CD4-positive, alpha-beta T cell treated with Interleukin-21 for 1 hour (primary cell): ENCODE measurements around the gene MCM9.
A peak's percentile ranks its signal among the peaks of the same experiment; 100 is the strongest.
"Not testable (repeated sequence)": the region's sequence is repeated elsewhere in the genome, so short reads cannot be mapped to it uniquely, and the experiment has no call there.

Source experiments
- DNase-seq: peaks from one replicate; pipeline ENCODE4 v3.0.0-alpha.2; 2020

Gene MCM9

GRCh38 chr6:118892355-118892991, 42.5 kb downstream of the MCM9 start:
- DNase-seq = peak; percentile 38

DNA sequence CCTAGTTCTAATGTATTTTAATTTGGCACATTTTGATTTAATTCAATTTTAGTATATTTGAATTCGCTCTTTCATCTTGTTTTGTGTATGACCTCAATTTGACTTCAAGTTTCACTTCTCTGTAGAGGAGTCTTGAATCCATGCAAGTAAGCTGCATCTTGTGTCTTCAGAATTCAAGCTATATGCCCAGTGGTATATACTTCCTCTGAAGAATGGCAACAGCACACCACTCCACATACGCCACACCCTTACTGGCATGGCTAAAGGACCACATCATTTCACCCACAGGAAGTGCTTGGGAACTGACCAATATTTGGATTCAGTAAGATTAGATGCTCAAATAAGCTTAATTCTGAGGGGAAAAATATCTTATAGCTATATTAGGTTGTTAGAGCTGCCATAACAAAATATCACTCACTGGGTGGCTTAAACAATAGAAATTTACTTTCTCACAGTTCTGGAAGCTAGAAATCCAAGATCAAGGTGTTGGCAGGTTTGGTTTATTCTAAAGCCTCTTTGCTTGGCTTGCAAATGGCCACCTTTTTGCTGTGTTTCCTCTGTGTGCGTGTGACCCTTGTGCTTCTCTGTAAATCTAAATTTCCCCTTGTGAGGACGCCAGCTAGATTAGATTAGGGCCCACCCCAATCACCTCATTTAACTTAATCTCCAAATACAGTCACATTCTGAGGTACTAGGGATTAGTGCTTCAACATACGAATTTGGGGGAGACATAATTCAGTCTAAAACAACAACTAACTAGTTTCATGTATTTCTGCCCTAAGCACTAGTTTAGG, 43.8 kb downstream of the MCM9 start:
- DNase-seq = peak; percentile 27

- peak; percentile 19 for DNase-seq
Observed at GRCh38 chr6:118889163-118889562, 45.8 kb downstream of the MCM9 start.

DNA sequence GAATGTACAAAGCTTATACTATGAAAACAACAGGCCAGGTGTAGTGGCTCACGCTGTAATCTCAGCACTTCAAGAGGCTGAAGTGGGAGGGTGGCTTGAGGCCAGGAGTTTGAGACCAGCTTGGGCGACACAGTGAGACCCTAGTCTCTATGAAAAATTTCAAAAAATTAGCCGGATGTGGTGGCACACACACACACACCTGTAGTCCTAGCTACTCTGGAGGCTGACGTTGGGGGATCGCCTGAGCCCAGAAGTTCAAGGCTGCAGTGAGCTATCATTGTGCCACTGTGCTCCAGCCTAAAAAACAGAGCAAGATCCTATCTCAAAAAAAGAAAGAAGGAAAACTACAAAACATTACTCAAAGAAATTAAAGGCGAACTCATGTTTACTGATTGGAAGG, 48.3 kb downstream of the MCM9 start:
- no peak for DNase-seq

- DNase-seq = no peak
Observed at GRCh38 chr6:118882314-118882905, 52.5 kb downstream of the MCM9 start.

DNA sequence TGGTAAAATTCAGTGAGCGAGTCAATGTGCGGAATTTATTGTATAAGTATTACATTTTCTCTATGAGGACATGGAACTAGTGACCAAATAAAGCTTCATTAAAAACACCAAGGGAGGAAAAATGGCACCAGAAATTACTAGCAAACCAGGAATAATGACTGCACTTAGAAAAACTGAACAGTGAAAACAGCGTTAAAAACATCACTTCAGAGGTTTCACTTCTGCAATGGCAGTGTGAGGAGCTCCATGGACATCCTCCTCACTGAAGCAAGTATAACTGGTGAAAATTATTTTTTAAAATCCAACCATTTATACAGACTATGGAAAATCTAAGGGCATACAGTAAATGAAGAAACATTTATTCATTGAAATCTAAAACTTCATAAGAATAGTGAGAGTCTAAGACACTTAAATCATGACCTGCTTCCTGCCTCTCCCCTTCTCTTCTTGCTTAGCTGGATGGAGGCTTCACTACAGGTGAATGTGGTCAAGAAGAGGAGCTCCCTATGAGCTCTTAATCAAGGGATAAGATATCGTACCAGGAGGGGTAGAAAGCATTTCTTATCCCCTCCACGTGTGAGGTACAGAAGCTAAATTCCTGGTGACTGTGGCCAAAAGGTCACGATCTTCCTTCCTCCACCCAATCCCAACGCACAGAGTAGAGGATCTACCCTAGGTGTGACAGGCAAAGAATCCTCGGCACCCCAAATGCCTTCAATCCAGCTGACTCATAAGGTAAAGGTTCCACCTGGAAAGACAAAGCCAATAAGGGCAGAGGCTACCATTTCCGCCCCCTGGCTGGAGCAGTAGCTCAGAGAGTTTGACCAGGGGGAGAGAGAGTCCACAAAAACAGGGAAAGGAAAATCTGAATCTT, 53.3 kb downstream of the MCM9 start:
- DNase-seq = no peak

DNA sequence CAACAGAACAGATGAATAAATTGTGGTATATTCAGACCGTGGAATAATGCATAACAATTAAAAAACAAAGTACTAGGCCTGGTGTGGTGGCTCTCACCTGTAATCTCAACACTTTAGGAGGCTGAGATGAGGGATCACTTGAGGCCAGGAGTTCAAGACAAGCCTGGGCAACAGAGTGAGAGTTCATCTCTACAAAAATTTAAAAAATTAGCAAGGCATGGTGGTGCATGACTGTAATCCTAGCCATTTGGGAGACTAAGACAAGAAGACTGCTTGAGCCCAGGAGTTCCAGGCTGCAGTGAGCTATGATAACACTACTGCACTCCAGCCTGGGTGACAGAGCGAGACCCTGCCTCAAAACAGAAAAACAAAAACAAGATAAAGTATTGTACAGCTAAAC, 57.2 kb downstream of the MCM9 start:
- no peak for DNase-seq

- no peak for DNase-seq
Observed at GRCh38 chr6:118876814-118877213, 58.1 kb downstream of the MCM9 start.

GRCh38 chr6:118876198-118876597, 58.8 kb downstream of the MCM9 start:
- DNase-seq = no peak

- DNase-seq = no peak
Observed at GRCh38 chr6:118875672-118876071, 59.3 kb downstream of the MCM9 start.

- no peak for DNase-seq
Observed at GRCh38 chr6:118873239-118873638, 61.7 kb downstream of the MCM9 start.

DNA sequence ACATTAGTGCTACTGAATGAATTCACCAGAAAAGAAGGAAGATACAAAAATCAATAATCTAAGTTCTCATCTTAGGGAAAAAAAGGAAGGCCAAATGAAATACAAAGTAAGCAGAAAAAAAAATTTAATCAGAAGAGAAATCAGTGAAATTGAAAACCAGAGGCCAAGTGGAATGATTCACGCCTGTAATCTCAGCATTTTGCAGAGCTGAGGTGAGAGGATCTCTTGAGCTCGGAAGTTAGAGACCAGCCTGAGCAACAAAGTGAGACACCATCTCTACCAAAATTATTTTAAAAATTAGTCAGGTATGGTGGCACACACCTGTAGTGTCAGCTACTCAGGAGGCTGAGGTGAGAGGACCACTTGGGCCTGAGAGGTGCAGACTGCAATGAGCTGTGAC, 62.2 kb downstream of the MCM9 start:
- DNase-seq = no peak

- DNase-seq = no peak
Observed at GRCh38 chr6:118872318-118872717, 62.6 kb downstream of the MCM9 start.

GRCh38 chr6:118871331-118871730, 63.6 kb downstream of the MCM9 start:
- no peak for DNase-seq

GRCh38 chr6:118869894-118870589, 64.9 kb downstream of the MCM9 start:
- DNase-seq = no peak

- DNase-seq = no peak
Observed at GRCh38 chr6:118869350-118869749, 65.6 kb downstream of the MCM9 start.

GRCh38 chr6:118868901-118869300, 66.1 kb downstream of the MCM9 start:
- not testable (repeated sequence) for DNase-seq

- DNase-seq = no peak
Observed at GRCh38 chr6:118867181-118867580, 67.8 kb downstream of the MCM9 start.

DNA sequence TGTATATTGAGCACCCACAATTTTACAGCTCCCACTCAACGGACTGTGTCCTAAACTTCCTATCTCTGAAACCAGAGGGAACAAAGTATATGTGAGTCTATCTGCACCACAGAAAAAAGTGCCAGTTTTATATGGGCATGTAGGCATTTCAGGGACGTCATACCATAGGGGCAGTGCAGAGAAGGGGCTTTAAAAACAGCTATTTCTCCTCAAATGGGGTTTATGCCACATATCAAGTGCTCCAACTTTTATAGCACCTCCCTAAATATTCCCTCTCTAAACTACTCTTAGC, 69.9 kb downstream of the MCM9 start:
- no peak for DNase-seq

GRCh38 chr6:118864341-118865099, 70.4 kb downstream of the MCM9 start:
- DNase-seq = no peak

DNA sequence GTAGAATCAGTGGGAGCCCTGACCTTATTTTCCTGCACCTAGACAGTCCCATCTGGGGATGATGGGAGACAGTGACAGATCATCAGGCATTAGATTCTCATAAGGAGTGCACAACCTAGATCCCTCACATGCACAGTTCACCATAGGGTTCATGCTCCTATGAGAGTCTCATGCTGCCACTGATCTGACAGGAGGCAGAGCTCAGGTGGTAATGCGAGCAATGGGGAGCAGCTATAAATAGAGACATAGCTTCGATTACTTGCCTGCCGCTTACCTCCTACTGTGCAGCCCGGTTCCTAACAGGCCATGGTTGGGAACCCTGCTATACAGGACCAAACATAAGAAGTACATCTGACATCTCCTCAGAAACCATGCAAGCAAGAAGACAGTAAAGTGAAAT, 72.5 kb downstream of the MCM9 start:
- DNase-seq = no peak

- no peak for DNase-seq
Observed at GRCh38 chr6:118860880-118861279, 74.1 kb downstream of the MCM9 start.
